GM19099 (cell line): ENCODE data around the gene ACOXL.

Experiments
- POLR2A ChIP-seq: IDR thresholded peaks from 3 replicates; pipeline ENCODE4 v1.6.1; 2011; ENCODE audit warnings: low read depth; ENCODE audit not compliant: insufficient read length; ENCODE audit errors: extremely low read depth

ACOXL gene

DNA sequence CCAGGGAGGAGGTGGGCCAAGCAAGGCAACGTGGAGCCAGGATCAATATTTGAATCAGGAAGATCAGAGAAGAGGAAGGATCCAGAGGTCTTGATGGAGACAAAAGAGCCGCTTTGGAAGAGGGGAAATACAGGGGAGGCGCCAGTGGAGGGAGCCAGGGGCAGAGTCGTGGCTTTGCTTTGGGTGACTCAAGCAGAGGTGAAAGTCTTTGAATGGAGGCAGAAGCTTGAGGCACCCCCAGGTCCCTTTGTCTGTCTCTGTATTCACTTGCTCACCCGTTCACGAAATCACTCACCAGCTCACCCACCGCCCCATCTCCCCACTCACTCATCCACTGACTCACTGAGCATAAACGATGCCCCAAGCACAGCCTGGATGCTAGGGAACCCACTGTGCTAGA, 134.1 kb downstream of the ACOXL start:
- no peak for TF ChIP-seq POLR2A

DNA sequence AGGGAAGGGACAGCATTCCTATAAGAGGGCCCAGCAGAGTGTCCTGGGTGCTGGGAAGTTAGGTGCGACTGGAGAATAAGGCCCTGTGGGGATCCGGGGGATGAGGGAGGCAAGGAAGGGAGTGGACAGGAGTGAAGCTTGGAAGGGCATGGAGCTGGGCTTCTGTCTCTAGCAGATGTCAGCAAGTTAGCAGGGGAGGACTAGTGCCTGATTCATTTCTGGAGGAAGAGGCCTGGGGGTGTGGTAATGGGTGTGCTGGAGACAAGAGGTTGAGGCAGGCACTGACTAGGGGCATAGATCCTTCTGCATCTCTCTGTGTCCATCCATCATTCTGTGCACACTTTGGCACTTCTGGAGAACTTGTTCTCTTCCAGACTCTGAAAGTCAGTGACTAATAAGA, 134.7 kb downstream of the ACOXL start:
- no peak for TF ChIP-seq POLR2A

DNA sequence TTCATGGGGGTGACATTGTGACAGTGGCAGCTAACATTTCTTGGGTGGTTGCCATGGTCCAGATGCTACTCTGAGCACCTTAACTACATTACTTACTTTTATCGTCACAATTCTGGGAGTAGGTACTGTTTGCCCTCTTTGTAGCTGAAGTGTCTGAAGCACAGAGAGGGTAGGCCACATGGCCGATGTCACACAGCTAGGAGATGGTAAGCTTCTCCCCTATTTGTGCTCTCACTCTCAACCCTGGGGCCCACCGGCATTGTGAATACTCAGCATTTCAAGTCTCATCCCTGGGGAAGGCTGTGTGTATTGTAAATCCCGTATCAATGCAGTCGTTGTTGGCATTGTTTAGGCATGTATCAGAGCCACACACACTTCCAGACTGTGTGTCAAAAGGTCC, 136.6 kb downstream of the ACOXL start:
- TF ChIP-seq POLR2A: no peak

DNA sequence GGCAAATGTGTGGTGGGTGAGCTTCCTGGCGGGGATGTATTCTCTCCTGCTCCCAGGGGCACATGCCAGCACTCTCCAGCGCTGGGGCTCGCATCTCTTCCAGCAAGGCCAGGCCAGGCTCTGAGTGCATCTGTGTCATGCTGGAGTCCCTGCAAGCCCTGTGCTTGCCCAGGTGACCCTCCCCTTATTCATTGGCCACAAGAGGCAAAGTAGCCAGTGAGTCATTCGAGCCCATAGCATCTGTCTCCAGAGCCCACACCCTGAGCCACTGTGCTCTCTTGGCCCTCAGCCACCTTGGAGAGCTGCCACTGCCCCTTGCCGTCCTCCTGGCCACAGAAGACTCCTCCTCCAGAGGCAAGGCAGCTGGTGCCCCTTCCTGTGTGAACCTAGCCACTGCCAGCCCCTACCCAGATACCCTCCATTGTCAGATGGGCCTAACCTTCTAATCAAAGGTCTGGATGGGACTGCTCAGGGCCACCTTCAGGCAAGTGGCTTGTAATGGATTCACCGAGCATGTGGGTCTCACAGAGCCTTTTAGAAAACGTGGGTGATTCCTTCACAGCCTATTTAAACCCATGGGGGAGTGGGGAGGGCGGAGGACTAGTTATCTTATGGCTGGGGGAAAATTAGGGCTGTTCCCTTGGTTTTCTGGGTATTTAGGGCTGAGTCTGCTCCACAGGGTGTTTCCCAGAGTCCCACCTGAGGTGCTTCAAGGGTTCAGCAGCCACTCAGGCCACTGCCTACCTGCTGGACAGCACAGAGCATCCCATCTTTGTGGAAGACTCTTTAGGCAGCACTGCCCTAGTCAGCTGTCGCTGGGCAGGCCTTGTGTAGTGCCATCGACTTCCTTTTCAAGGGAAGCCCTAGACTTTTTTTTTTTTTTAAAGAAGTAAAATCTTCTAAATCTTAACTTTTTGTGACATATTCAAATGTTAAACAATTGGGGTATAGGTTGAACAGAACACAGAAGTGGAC, 137.4 kb downstream of the ACOXL start:
- no peak for TF ChIP-seq POLR2A

DNA sequence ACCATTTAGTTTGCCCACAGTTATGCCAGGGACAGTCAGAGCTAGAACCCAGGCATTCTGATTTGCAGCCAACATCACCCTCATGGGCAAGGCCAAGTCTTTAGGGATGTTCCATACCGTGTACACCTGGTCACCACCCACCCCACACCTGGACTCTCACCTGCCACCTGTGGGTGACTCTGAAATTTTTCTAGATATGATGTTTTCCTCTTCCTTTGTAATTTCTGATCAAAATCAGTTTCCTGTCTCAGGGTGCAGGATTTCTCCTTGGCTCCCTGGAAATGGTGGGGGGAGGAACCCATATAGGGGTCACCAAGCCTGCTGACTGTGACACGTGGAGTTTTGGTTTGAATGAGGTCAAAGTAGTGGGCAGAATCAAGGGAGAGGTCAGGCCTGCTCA, 138.2 kb downstream of the ACOXL start:
- TF ChIP-seq POLR2A: no peak

GRCh38 chr2:110871637-110872036, 139.3 kb downstream of the ACOXL start:
- TF ChIP-seq POLR2A: no peak

GRCh38 chr2:110872521-110872920, 140.1 kb downstream of the ACOXL start:
- TF ChIP-seq POLR2A: no peak

GRCh38 chr2:110873056-110873502, 140.7 kb downstream of the ACOXL start:
- TF ChIP-seq POLR2A: no peak

GRCh38 chr2:110873597-110874452, 141.5 kb downstream of the ACOXL start:
- no peak for TF ChIP-seq POLR2A

DNA sequence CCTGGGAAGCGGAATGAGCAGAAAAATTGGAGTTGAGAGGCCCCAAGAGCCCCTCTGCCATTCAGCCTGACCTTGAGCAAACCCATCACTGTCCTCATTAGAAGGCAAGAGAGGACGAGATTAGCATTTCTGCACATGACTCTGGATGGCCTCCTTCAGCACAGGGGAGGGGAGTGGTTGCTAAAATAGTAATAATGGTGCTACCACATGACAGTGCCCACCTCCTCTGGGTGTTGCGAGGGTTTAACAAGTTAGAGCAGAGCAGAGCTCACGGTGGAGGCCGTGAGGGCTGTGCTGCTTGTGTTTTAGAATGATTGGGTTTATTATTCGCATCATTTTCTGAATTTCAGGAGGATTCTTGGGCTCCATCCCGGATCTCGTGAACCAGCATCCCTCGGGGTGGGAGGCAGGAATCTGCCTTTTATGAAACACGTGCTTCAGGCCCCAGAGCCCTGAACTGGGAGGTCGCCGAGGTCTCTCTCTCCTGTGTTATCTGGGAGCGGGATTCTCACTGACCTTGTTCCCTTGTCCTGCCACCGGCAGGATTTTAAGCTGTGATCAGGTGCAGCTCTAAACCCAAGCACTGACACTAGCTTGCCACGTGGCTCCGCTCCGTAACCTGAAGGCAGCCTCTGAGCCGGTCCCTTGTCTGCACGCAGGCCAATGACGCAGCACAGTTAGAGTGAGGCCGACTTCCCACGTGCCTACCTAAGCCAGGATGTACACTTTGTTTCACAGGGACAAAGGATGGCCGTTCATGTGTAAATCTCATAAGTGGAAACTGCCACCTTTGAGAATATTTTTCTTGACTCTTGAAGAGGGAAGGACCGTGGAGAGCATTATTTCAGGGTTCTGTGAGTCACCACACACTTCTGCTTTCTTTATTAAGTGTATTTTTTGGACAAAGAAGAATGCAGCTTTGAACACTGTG, 142.3 kb downstream of the ACOXL start:
- TF ChIP-seq POLR2A: no peak

DNA sequence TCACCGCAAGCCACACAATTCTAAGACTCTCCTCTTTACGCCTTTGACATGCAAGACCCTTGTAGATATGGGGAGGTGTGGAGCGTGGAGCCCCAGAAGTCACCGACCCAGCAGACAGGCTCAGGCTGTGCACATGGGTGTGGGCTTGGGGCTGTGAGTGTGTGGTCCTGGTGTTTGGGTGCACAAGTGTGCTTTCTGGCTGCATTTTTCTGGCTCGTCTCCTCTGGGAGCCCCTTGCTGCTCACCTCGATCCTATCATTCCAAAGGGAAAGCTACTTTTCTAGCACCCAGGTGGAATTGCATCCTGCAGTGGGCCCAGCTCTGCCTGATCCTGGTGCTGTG, 143.0 kb downstream of the ACOXL start:
- no peak for TF ChIP-seq POLR2A

DNA sequence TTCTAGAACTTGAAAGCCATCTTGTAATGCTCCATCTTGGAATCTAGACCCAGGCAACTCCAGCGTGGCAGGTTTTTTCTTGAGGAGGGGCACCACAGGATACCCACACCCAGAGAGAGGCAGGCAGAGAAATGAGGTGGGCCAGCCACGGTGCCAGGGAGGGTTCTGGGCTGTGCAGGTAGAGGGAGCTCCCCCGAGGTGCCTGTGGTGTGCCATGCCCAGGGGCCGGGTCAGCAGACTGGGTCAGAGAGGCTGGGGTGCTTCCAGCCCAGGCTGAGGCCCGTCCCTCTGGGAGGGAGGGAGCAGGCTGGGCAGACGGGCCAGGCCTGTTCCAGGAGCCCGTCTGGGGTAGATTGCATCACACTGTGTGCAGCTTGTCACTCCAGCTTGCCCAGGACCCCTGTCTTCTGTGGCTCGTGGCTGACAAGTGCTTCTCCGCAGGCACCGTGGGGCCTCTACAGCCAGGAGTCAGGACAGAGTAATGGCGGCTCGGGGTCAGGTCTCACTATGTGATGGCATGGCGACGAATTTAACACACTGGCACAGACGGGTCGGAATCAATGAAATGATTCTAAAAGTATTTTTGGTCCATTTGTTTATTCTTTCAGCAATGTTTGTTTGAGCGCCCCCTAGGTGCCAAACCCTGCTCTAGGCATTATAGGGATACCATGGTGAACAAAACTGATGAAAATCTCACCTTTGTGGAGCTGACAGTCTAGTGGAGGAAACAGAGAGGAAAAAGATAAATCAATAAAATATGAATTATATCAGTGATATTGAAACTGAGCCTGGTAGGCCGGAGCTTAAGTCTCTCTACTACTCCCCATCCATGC, 144.0 kb downstream of the ACOXL start:
- TF ChIP-seq POLR2A: no peak

DNA sequence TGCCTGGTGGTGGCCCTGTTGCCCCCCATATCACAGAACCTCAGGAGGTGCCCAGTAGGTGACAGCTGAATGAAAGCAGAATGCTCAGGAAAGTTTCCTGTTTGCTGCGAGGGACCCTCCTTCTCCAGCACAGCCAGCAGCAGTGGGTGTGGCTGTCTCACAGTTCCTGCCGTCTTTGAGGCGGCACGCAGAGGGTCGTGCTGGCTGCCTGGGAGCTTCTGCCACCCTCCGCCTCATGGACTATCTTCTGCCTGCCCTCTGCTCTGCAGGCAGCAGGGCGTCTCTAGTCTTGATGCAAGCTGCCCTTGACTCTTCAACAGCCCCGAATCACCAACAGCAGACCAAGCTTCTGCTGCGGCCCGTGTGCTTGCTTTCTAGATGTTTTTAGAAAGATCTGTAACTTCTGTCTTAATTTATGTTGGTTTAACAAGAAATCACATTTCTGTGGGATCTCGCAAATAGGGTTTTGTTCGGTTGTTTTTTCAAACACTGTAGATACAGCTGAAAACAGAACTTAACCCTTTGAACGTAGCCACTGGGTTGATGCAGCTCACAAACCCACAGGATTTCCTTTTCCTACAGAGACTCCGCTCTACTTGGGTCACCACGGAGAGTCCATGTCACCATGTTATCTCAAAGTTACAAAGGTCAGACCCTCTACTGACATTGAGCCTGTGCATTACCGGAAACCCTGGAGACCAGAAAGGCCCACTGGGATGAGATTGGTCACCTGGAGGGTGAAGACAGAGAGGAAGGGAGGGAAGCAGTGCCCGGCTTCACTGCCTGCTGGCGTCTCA, 144.9 kb downstream of the ACOXL start:
- TF ChIP-seq POLR2A: no peak

DNA sequence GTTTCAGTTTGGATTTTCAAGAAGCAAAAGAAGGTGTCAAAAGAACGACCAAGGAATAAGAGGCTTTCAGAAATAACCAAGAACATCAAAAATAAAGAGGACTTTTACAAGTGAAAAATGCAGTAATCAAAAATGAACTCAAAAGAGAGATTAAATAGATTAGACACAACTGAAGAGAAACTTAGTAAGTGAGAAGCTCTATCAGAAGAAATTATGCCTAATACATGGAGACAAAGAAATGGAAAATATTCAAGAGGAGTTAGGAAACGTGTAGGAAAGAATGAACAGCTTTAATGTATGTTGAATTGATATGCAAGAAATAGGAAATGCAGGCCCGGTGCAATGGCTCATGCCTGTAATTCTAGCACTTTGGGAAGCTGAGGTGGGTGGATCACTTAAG, 145.8 kb downstream of the ACOXL start:
- TF ChIP-seq POLR2A: no peak

DNA sequence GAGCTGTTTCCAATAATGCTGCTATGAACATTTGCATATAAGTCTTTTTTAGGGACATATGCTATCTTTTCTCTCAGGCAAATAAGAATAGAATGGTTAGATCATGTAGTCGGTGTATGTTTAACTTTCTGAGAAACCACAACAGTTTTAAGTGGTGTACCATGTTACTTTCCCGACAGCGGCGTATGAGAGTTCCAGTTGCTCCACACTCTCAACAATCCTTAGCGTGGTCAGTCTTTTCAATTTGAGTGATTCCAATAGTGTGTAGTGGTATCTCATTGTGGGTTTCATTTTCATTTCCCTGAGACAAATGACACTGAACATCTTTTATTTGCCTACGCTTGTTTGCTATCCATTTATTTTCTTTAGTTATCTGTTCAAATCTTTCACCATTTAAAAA, 149.5 kb downstream of the ACOXL start:
- TF ChIP-seq POLR2A: no peak
